ENCODE measurements around the gene CRYAA.
"Not testable (repeated sequence)": the region's sequence is repeated elsewhere in the genome, so short reads cannot be mapped to it uniquely, and the experiment has no call there.

DNA sequence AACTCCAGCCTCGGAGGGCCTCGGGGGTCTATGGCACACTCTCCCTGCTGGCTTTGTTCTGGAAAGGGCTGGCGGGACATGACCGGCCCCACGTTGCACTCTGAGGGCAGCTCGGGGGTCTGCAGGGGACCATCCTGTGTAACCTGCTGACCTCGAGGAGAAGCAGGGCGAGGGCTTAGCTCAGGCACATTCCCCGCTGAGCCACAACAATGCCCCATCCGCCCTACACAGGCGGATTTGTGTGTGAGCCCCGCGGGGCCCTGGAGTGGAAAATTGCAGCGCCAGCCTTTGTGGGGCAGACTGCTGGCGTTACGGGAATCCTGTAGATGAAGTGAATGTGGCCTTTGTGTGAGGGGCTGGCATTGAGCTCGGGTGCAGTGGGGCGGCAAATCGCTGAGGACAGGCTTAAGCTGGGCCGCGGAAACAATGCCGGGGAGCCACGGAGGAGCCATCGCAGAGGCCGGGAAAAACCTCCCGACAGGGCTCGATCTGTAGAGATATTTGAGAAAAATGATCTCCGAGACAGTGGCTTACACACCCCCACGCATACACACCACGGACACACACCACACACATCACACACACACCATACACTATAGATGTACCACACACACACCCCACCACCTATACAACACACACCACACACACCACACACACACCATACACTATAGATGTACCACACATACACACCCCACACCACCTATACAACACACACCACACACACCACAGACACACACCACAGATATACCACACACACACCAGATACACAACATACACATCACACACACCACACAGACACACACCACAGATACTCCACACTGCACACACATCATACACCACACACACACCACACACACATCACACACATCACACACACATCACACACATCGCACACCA, 9.3 kb upstream of the CRYAA start:
- TF ChIP-seq CTCF (IDR thresholded peaks at IDR 0.05; ENCODE audit: low read depth, low read length); POLR2A (IDR thresholded peaks at IDR 0.05; ENCODE audit: extremely low read depth, insufficient read length): not testable (repeated sequence)
- TF ChIP-seq, protein P1, sequence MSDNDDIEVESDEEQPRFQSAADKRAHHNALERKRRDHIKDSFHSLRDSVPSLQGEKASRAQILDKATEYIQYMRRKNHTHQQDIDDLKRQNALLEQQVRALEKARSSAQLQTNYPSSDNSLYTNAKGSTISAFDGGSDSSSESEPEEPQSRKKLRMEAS (IDR thresholded peaks at IDR 0.05; ENCODE audit: low read depth, low read length): not testable (repeated sequence)
